NCI-H1417 treated with DMSO at 0.1 percent for 48 hours (cell line): ENCODE results near the gene TBCCD1.
"Not testable (repeated sequence)": the region's sequence is repeated elsewhere in the genome, so short reads cannot be mapped to it uniquely, and the experiment has no call there.

Experiments used
- DNase-seq: peaks from one replicate; lab custom pipeline; 2025; lab: John Stamatoyannopoulos, UW

The TBCCD1 gene

DNA sequence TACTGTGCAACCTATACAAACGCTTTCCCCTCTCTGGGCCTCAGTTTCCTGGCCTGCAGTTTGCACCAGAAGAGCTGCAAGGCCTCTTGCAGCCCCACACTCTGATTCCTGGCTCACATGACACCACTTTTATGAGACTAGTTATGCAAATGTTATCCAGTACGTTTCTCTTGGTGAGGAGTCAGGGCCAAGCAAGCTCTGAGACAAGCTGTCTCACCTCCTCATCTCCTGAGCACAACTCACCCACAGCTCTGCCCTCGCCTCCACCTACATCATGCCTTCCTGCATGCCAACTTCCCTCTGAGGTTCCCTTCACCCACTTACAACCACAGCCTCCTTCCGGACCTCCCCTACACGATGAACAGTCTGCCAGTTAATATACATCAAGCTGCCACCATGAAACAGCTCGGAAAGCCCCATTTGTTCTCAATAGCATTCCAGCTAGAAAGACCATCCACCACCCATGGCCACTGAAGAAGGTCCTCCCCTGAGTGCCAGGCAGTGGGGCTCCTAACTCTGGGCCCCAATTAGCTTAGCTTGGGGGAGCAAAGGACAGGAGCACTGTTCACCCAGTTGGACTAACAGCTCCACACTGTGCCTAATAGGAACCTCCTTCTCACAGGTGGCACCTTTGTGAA, 48.0 kb downstream of the TBCCD1 start:
- no peak for DNase-seq

DNA sequence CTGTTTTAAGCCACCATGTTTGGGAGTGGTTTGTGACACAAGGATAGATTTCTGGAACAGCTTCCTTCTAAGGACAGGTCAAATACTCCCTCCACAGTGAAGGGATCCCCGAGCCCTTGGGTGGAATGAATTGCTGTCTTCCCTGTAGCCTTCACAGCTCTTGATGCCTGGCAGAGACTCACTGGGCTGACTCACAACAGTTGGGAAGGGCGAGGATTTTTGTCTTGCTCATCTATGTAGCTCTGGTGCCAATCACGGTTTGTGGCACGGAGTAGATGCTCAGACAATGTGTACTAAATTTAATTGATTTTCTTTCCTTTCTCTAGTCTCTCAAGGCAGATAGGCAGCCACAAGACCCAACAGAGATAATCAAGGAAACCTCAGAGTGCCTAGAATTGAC, 49.9 kb downstream of the TBCCD1 start:
- no peak for DNase-seq

DNA sequence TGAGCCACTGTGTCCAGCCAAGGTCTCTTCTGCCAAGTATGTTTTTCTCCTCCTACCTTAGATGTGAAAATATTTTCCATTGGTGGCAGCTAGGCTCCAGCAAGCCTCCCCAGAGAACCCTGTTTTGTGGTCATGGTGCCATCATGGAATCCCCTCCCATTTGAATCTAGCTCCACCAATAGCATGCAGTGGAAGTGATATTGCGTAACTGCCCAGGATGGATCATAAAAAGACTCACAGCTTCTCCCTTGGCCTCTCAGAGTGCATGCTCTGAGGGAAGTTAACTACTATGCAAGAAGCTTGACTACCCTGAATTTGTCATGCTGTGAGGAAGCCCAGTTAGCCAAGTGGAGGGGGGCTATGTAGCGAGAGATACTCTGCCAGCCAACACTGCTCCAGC, 50.5 kb downstream of the TBCCD1 start:
- DNase-seq = no peak

DNA sequence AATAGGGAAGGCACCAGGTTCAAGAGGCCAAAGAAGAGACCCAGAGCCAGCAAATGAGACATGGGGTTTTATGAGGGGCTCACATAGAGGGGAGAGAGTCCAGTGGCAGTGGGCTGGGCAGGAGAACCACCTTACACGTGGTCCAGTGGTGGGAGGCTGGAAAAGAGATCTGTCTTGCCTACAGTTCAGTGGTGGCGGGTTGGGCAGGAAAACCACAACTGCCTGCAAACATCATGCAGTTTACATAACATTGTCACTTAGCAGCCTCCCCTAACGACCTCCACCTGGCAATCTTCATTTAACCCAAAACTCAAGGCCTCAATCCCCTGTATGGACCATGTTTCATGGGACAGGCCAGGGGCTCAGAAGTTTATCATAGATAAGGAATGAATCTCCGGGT, 52.0 kb downstream of the TBCCD1 start:
- no peak for DNase-seq

DNA sequence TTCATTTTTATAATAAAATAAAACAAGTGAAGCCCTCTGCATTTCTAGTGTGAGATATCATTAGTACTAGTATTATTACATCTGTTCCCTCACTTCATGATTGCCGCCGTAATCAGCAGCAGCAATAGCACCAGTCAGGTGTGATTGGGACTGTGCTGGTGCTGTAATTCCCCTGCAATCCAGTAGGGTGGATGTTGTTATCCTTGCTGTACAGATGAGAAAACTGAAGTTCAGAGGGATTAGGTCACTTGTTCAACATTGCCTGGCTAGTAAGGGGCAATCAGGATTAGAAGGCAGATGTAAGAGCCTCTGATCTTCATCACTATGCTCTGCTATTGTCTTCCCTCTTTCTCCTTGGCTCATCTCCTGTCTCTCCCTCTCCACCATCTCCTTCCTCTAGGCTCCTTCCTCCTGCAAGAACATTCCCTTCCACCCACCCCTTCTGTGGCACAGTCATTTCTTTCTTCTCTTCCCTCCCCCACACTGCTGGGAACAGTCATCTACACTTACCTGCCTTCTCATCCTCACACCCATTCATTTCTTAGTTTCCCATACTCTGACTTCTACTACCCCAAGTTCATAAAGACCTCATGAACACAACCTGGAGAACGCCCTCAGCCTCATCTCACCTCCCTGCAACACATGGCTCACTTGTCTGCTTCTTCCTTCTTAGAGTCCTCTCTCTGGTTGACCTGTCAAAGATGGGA, 52.7 kb downstream of the TBCCD1 start:
- DNase-seq = no peak

DNA sequence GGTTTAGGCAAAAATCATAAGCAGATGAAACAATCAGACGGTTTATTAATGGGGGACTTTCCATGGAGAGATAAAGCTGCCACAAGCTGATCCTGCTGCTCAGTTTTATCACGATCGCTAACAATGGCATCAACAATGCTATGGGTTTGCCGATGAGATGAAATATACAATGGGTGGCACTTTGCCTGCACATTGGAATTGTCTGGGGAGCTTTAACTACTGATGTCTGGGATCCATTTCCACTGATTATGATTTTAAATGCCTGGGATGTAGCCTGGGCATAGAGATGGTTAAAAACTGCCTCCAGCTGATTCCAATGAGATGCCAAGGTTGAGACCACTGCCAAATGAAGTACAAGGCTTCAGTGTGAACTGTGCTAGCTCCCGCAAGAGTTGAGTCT, 53.8 kb downstream of the TBCCD1 start:
- DNase-seq = no peak

DNA sequence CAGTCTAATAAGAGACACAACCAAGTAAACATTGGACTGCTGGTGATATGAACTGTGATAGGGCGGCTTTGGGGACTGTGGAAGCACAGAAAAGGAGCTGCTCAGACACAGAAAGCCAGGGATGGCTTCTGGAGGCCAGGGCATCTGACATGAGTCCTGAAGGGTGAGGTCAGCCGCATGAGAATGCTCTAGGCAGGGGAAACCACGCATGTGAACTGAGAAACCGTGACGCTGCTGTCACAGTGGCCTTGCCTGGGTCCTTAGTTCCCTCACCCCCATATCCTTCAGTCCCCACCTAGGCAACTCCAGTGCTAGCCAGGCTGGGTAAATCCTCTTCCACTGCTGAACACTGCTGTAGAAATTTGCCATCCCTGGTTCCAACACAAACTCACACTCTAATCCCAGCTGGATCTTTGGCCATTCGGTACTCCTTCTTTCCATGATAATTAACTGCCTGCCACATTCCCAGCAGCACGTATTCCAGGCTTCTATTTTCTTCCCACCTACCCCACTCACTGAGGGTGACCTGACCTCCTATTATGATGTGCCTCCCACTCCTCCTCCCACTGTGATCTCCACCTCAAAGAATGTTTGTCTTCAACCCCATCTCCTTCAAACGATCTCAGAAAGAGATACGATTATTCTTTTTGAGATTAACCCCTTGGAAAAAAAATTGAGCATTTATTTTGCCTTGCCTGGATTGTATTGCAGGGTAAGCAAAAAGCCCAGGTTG, 54.4 kb downstream of the TBCCD1 start:
- DNase-seq = no peak

DNA sequence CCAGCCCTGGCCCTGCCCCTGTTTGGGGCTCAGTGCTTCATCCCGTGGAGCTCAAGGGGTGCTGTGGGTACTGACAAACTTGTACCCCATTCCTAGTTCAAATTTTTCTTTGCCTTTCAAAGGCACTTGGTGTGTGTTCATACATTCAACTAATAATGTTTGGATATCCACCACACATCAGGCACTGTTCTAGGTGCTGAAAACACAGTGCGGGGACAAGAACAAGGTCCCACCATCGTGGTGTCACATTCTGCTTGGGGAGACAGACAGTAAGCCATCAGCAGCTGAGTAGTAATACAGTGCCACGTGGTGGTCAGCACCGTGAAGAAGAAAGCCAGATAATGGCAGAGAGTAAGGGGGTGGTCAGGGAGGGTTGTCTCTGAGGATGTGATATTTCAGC, 55.4 kb downstream of the TBCCD1 start:
- no peak for DNase-seq

DNA sequence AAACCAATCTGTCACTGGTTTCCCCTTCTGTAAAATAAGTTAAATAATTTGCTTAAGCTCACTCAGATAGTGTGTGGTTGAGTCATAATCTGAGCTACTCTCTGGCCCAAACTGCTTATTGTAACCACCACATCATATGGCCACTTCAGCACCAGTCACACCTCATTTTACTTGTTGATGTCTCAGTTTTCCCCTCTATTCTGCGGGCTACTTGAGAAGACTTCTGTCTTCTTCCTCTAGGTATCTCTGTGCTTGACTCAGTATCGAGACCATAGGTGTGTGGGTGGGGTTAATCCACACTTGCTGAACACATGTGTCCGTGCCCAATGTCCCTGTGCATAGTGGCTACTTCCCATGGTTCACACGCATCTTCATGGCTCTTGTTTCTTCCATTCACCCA, 55.9 kb downstream of the TBCCD1 start:
- DNase-seq = no peak

DNA sequence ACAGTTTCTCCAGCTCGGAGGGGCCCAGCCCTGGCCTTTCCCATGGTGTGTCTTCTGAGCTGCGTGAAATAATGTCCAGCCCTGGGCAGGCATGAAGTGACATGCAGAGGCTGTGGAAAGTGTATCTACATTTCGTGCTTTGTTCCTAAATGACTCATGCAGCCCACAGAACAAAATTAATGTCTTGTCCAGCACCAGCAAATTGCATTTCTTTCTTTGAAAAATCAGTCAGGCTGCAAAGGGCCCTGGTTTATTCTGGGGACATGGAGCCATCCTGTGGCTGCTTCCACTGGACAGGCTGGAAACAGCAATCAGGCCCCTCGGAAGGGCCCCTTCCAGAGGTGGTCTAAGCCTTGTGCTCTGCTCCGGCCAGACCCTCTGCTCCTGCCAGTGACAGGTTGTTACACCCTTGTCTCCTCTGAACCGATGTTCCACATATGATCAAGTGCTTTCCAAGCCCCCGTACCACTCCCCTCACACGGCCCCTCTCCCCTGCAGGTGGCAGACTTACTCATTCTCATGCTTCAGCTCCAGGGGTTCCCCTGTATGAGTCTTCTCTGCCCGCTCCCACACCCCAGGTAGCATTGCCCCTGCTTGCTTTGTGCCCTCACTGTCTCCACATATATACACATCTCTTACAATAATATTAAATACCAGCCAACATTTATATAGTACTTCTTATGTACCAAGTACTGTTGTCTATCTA, 56.6 kb downstream of the TBCCD1 start:
- DNase-seq = no peak

DNA sequence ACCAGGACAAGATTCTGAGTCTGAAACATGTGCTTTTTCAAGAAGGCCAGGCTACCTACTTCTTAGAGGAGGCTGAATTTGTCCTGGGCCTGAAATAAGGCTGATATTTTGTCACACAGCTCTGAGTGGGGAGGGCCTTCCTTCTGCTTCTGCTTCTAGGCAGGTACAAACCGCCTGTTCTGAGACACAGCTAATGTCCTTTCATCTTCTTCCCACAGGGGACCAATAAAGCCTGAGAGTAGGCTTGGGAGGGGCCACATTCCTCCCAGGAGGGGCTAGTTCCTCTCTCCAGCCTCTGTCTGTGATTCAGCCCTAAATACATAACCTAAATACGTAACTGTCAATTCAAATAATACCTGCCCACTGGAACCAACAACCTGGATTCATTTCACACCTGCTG, 57.7 kb downstream of the TBCCD1 start:
- no peak for DNase-seq

DNA sequence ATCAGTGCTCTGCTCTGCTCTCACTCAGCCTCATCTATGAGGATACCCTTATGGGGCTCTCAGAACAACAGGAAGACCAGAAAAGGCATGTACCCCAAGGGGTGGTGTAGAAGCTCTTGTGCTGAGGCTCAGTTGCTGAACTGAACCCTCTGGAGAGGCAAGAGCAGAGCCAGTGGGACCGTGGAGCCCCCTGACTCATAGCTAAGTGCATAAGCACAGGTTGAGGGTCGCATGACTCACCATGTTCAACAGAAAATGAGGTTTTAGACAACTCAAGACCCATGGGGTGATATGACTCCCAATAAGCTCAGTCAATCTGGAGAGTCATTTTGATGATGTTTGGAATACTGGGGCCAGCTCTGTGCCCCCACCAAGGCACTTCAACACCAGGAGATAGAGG, 60.3 kb downstream of the TBCCD1 start:
- no peak for DNase-seq

DNA sequence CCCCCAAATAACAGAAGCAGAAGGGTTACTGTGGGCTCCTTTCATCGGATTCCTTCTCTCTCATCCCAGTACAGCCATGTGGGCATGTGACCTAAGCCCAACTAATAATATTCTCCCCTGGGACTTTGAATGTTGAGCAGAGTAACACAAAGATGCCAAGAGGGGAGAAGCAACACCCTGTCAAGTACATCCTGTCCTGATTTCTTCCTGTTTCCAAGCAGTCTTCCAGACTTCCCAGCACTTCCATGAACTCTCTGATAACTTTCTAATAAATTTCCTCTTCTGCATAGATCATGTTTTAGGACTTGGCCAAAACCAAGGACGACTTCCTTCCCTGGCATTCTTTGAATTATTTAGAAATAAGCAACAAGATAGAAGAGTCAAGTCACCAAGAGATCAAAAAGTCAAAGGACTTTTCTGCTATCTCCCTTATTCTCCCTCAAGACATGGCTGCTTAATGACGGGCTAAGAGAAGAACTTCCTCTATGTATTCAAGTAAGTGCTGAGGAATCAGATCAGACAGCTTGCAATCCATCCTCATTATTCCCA, 60.9 kb downstream of the TBCCD1 start:
- no peak for DNase-seq

DNA sequence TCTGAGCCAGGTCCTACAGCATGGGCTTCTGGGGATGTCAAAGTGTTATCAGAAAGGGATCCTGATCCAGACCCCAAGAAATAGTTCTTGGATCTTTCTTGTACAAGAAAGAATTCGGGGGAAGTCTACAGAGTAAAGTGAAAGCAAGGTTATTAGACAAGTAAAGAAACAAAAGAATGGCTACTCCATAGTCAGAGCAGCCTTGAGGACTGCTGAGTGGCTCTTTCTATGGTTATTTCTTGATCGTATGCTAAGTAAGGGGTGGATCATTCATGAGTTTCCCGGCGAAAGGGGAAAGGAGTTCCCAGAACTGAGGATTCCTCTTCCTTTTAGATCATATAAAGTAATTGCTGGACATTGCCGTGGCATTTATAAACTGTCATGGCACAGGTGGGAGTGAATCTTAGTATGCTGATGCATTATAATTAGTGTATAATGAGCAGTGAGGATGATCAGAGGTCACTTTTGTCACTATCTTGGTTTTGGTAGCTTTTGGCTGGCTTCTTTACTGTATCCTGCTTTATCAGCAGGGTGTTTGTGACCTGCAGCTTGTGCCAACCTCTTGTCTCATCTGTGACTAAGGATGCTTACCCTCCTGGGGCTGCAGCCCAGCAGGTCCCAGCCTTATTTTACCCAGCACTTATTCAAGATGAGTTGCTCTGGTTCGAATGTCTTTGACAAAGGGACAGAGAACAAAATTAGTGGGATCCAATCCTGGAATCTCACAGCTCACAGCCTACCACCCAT, 64.0 kb downstream of the TBCCD1 start:
- no peak for DNase-seq

DNA sequence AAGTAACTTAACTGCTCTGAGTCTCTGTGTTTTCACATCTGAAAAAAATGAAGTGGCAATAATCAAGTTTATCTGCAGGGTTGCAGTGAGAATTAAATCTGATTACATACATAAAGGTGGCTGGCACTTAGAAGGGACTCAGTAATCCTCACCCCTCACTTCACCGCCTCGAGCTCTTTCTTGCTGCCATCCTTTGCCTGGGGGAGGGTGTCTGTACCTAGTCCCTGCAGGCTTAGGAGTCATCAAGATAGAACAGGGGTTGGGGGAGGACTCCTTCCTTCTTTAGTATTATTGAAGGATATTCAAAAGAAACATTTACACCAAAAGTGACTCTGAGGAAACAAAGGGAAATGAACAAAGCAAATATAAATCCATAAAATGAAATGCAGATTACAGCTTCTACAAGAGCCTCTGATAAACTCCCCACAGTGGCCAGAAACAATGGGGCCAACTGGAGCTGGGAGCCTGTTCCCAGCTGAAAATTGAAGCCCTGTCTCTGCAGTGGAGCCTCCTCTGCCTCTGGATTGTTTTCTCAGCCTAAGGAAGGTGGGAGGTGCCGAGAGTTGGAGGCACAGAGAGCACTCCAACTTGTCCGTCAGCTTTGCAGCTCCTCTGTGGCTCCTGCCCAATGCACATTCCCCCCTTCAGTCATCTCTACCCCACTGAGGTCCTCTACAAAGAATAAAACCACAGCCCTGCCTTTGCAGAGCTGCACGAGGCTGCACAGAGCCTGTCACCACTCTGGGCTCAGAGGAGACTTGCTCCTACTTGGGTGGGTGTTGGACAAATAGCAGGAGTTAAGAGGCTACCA, 64.8 kb downstream of the TBCCD1 start:
- DNase-seq = no peak

DNA sequence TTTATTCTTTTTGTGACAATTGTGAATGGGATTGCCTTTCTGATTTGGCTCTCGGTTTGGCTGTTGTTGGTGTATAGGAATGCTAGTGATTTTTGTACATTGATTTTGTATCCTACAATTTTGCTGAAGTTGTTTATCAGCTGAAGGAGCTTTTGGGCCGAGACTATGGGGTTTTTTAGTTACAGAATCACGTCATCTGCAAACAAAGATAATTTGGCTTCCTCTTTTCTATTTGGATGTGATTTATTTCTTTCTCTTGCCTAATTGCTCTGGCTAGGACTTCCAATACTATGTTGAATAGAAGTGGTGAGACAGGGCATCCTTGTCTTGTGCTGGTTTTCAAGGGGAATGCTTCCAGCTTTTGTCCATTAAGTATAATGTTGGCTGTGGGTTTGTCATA, 67.2 kb downstream of the TBCCD1 start:
- DNase-seq = not testable (repeated sequence)

DNA sequence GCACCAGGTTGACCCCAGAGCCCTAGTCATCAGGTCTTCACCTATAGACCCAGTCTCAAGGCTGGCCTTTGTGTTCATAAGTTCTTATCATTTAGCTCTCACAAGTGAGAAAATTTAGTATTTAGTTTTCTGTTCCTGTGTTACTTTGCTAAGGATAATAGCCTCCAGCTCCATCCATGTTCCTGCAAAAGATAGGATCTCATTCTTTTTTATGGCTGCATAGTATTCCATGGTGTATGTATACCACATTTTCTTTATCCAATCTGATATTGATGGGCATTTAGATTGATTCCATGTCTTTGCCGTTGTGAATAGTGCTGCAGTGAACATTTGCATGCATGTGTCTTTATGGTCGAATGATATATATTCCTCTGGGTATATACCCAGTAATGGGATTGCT, 69.1 kb downstream of the TBCCD1 start:
- not testable (repeated sequence) for DNase-seq

DNA sequence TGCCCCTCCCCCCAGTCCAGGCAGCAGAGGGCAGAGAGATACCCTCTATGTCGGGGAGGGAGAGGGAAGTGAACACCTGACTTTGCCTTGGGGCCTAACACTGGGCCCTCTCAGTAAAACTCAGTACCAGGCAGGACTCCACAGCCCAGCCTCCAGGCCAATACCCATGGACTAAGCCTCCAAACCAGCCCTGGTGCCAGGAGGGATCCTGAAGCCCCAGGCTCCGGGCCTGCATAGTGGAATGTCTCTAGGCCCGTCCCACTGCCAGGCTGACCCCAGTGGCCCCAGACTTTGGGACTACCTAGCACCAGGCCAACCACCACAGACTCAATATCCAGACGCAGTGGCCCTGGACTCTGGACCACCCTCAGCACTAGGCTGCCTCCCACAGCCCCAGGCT, 69.5 kb downstream of the TBCCD1 start:
- no peak for DNase-seq

DNA sequence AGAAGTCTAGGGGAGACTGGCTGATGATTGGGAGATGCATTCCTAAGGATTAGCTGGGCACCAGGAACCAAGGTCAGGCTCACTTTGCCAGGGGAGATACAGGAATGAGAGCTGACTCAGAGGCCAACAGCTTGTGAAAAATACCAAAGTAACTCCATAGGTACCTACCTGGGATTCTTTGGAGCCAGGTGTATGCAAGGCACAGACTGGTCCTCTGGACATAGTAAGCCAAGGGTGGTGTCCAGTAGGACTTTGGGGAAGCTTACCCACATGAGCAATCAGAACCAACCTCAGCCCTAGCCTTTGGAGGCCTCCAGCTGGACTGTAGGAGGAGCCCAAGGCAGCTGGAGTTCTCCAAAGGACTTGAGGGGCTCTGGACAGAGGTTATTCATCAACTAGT, 70.5 kb downstream of the TBCCD1 start:
- no peak for DNase-seq
